GM23338 (cell line): ENCODE data around the gene CPA3. TPM values are rescaled to one million over a fixed set of nuclear protein-coding genes. Genes with fewer than 3 reads are reported as not detected.

Experiments
- ATAC-seq: fragments of 200-7000 bp; cut with Tn5 transposase; 3 replicates; pipeline ENCODE4 v1.9.1; 2020
- DNase-seq: peaks from one replicate; pipeline ENCODE4 v3.0.0-alpha.2; 2015; ENCODE audit warnings: low spot score
- H2AFZ ChIP-seq: fragments of 200-600 bp; sonication (generic); 2 replicates; pipeline ENCODE4 v1.8.0; 2016; ENCODE audit warnings: antibody characterized with exemption, mild to moderate bottlenecking, moderate library complexity
- H3F3A ChIP-seq: fragments of 200-600 bp; sonication (generic); replicated peaks from 2 replicates; pipeline ENCODE4 v1.8.0; 2017; ENCODE audit warnings: antibody characterized with exemption, mixed run types, low read depth
- H3K27ac ChIP-seq: fragments of 200-600 bp; sonication (generic); 2 replicates; pipeline ENCODE4 v1.6.1; 2016; ENCODE audit warnings: low read depth
- H3K27me3 ChIP-seq: fragments of 200-600 bp; sonication (generic); 2 replicates; pipeline ENCODE4 v1.8.0; 2016; ENCODE audit warnings: mild to moderate bottlenecking, mixed run types, moderate library complexity; ENCODE audit not compliant: insufficient read depth
- H3K36me3 ChIP-seq: fragments of 200-600 bp; sonication (generic); 2 replicates; pipeline ENCODE4 v1.8.0; 2016; ENCODE audit warnings: mild to moderate bottlenecking; ENCODE audit not compliant: insufficient read depth
- H3K4me1 ChIP-seq: fragments of 200-600 bp; sonication (generic); 2 replicates; pipeline ENCODE4 v1.8.0; 2016; ENCODE audit warnings: mild to moderate bottlenecking, moderate library complexity; ENCODE audit not compliant: insufficient read depth
- H3K4me2 ChIP-seq: fragments of 200-600 bp; sonication (generic); 2 replicates; pipeline ENCODE4 v1.7.1; 2017; ENCODE audit warnings: mixed run types
- H3K4me3 ChIP-seq: fragments of 200-600 bp; sonication (generic); 2 replicates; pipeline ENCODE4 v1.6.1; 2016; ENCODE audit warnings: mixed run types
- H3K79me2 ChIP-seq: fragments of 200-600 bp; sonication (generic); replicated peaks from 2 replicates; pipeline ENCODE4 v1.8.0; 2017; ENCODE audit warnings: mild to moderate bottlenecking; ENCODE audit not compliant: insufficient read depth
- H3K9me2 ChIP-seq: fragments of 200-600 bp; sonication (generic); 2 replicates; pipeline ENCODE4 v1.8.0; 2017; ENCODE audit not compliant: insufficient read depth
- H4K20me1 ChIP-seq: fragments of 200-600 bp; sonication (generic); replicated peaks from 2 replicates; pipeline ENCODE4 v1.8.0; 2017; ENCODE audit warnings: mild to moderate bottlenecking; ENCODE audit not compliant: insufficient read depth
- H3K27ac Mint-ChIP-seq: 2 replicates; pipeline ENCODE4 v1.8.0; 2020; ENCODE audit warnings: inconsistent platforms, mild to moderate bottlenecking, moderate library complexity, mixed read lengths
- H3K27me3 Mint-ChIP-seq: 3 replicates; pipeline ENCODE4 v1.8.0; 2022; ENCODE audit warnings: low read depth, mild to moderate bottlenecking, moderate library complexity, mixed read lengths, inconsistent platforms; ENCODE audit not compliant: insufficient read depth, poor library complexity
- H3K36me3 Mint-ChIP-seq: 3 replicates; pipeline ENCODE4 v1.8.0; 2021; ENCODE audit warnings: low read depth, mild to moderate bottlenecking, inconsistent platforms, moderate library complexity, mixed read lengths
- H3K4me1 Mint-ChIP-seq: 3 replicates; pipeline ENCODE4 v1.8.0; 2020; ENCODE audit warnings: mild to moderate bottlenecking, inconsistent platforms, mixed read lengths
- H3K4me3 Mint-ChIP-seq: 3 replicates; pipeline ENCODE4 v1.8.0; 2021; ENCODE audit warnings: moderate library complexity, mild to moderate bottlenecking, inconsistent platforms, mixed read lengths
- H3K9me3 Mint-ChIP-seq: 3 replicates; pipeline ENCODE4 v1.8.0; 2020; ENCODE audit warnings: moderate library complexity, mild to moderate bottlenecking, inconsistent platforms, mixed read lengths
- CTCF ChIP-seq, 2 experiments: fragments of 200-600 bp in 1 of 2; sonication (generic) in 1 of 2; conservative IDR thresholded peaks; 2 replicates each; pipeline versions ENCODE4 v1.5.1 to v1.6.1; 2016 to 2017; ENCODE audit warnings: antibody characterized with exemption in 2 of 2, low read depth in 2 of 2, mild to moderate bottlenecking in 2 of 2, moderate library complexity in 1 of 2
- ETS1 ChIP-seq: IDR thresholded peaks from 2 replicates; pipeline ENCODE4 v1.6.1; 2016; ENCODE audit warnings: antibody characterized with exemption
- NANOG ChIP-seq: IDR thresholded peaks from 2 replicates; pipeline ENCODE4 v1.6.1; 2016; ENCODE audit warnings: antibody characterized with exemption, borderline replicate concordance
- STAT1 ChIP-seq: IDR thresholded peaks from one replicate; pipeline ENCODE4 v1.6.1; 2016; ENCODE audit warnings: antibody characterized with exemption; ENCODE audit not compliant: unreplicated experiment
- ZNF114 ChIP-seq: fragments of 250-450 bp; sonication (Bioruptor Pico); IDR thresholded peaks from 2 replicates; pipeline ENCODE4 v1.5.0; 2020; ENCODE audit warnings: mild to moderate bottlenecking, moderate library complexity
- ZNF331 ChIP-seq: fragments of 250-450 bp; sonication (Bioruptor Pico); IDR thresholded peaks from 2 replicates; pipeline ENCODE4 v1.5.0; 2020; ENCODE audit warnings: low read depth, mild to moderate bottlenecking, moderate library complexity
- ZNF462 ChIP-seq: fragments of 250-450 bp; sonication (Bioruptor Pico); IDR thresholded peaks from 2 replicates; pipeline ENCODE4 v1.5.0; 2020; ENCODE audit warnings: mild to moderate bottlenecking, moderate library complexity
- polyA plus RNA-seq: library from polyadenylated mRNA; unstranded; fragments of >200 nt; fragmentation: Nextera tagmentation; extraction: Ambion mirVana; gene quantifications from 2 replicates; pipeline ENCODE4 v1.2.1, GENCODE V29; 2016
- total RNA-seq: library from RNA; depleted of rRNA; stranded (reverse); fragments of >200 nt; shearing (Covaris generic); gene quantifications from 2 replicates; pipeline ENCODE4 v1.2.3, GENCODE V29; 2014

Gene CPA3
- total and polyA plus RNA-seq, 2 experiments from 2014 or later = not detected

GRCh38 chr3:148924562-148924961 is 59.5 kb downstream of the CPA3 start:
- Histone ChIP-seq H3K79me2 (no peaks in the 10 kb centered on the region), H2AFZ (no peak overlapping the region), H3K4me1 (no peaks in the 10 kb centered on the region), H3K4me2 (no peak overlapping the region), H4K20me1 (no peaks in the 10 kb centered on the region), H3K4me3 (no peak overlapping the region), H3F3A (no peaks in the 10 kb centered on the region), H3K27me3 (no peaks in the 10 kb centered on the region), H3K27ac (no peak overlapping the region), H3K9me2 (no peaks in the 10 kb centered on the region), H3K36me3 (no peaks in the 10 kb centered on the region)
- H3K36me3 Mint-ChIP-seq = no peaks in the 10 kb centered on the region
- H3K27me3 Mint-ChIP-seq = peaks cover 2% of the 10 kb centered on the region
- H3K4me1 Mint-ChIP-seq = no peaks in the 10 kb centered on the region
- TF ChIP-seq CTCF (conservative IDR thresholded peaks at IDR 0.05; ENCODE audit: low read depth in 2 of 2) (no peak), NANOG (no peak), ZNF114 (CRISPR knock-in tag) (no peak), ZNF331 (CRISPR knock-in tag) (no peak), ZNF462 (CRISPR knock-in tag) (no peak), ETS1 (no peak), STAT1 (no peak)
- ATAC-seq (no peak), DNase-seq (no peak)
- no peak overlapping the region for H3K27ac Mint-ChIP-seq
- peaks cover 9% of the 10 kb centered on the region; the same call in 2 of the 3 replicates for H3K9me3 Mint-ChIP-seq
- H3K4me3 Mint-ChIP-seq = no peak overlapping the region
